ENCODE results near the gene LTB4R2. TPM values are rescaled to one million over a fixed set of nuclear protein-coding genes. Genes with fewer than 3 reads are reported as not detected.

LTB4R2 gene, protein sequence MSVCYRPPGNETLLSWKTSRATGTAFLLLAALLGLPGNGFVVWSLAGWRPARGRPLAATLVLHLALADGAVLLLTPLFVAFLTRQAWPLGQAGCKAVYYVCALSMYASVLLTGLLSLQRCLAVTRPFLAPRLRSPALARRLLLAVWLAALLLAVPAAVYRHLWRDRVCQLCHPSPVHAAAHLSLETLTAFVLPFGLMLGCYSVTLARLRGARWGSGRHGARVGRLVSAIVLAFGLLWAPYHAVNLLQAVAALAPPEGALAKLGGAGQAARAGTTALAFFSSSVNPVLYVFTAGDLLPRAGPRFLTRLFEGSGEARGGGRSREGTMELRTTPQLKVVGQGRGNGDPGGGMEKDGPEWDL
- total RNA-seq (1 to 10 TPM in 7 of 10 donors, under 1 TPM in 3; 0.68 to 2.4 (median 1.3) TPM), polyA plus RNA-seq (under 1 TPM; 0.51 to 0.90 TPM)
- long read RNA-seq, donor 1, result 0 reads
- long read RNA-seq, donor 2, partial matches to known transcripts, result 0 of 3 reads
- long read RNA-seq, donor 2, other reads (novel, unspliced or antisense), result 0 of 3 reads
- long read RNA-seq, donor 3, transcript LTB4R2-202 (1 exons, 3,092 nt), result major isoform, 5 of 5 reads
- long read RNA-seq, donor 3, partial matches to known transcripts, result 0 of 5 reads
- long read RNA-seq, donor 3, other reads (novel, unspliced or antisense), result 0 of 5 reads

DNA sequence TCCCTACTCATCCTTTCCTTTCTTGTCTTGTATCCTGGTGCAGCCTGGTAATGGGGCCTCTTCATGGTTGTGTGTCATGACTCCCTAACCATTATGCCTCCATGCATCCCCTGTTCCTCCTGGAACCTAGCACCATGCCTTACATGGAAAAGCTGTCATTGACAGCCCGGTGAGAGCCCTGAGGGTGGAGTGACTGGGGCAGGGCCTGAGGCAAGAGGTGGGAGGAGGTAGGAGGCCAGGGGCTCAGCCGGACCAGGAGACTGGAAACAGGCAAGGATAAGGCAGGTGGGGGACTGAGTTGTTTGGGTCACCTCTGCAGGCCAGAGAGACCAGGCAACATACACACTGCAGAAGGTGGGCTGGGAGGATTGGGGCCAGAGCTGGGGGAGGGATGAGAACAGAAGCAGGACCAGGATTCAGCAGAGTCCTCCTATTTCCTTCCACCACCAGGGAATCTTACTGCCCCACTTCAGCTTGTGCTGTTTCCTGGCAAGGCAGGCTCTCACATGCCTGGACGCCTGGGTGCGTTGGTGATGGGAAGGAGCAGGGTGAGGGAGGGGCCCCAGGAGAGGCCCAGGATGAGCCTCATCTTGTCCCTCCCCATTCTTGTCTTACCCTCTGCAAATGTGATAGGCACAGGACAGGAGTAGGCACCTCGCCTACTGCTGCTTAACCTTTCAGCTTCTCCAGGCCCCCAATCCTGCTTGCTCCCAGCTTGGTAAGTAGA, at the start of gene LTB4R2:
LTB4R2 (plus strand) TSS at position 603 of the 727 bp plus-strand sequence. CDS start 525 bp downstream, outside the sequence.
- ATAC-seq (no peak), DNase-seq (no peak)
- peaks cover 0 to 33% (median 19%) of the 10 kb centered on the region in 9 donors for H3K36me3 ChIP-seq
- intact Hi-C loops (cut with DNase I), result loop anchor here in 1 of 10 donors (5.0 kb wide), 1 partner anchor 297 kb away; no protein-coding TSS in a partner anchor
- no peaks in the 10 kb centered on the region for H3K9me3 ChIP-seq
- peak within 1 kb of the TSS; percentile 45 to 71 (median 62) for H3K4me3 ChIP-seq
- peak within 1 kb of the TSS; percentile 69 to 96 (median 86) for H3K27ac ChIP-seq
- no peaks in the 10 kb centered on the region for H3K27me3 ChIP-seq
- TF ChIP-seq, protein P1, sequence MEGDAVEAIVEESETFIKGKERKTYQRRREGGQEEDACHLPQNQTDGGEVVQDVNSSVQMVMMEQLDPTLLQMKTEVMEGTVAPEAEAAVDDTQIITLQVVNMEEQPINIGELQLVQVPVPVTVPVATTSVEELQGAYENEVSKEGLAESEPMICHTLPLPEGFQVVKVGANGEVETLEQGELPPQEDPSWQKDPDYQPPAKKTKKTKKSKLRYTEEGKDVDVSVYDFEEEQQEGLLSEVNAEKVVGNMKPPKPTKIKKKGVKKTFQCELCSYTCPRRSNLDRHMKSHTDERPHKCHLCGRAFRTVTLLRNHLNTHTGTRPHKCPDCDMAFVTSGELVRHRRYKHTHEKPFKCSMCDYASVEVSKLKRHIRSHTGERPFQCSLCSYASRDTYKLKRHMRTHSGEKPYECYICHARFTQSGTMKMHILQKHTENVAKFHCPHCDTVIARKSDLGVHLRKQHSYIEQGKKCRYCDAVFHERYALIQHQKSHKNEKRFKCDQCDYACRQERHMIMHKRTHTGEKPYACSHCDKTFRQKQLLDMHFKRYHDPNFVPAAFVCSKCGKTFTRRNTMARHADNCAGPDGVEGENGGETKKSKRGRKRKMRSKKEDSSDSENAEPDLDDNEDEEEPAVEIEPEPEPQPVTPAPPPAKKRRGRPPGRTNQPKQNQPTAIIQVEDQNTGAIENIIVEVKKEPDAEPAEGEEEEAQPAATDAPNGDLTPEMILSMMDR (IDR thresholded peaks at IDR 0.05), result no peak
- peaks cover 13 to 71% (median 55%) of the 10 kb centered on the region in 9 donors for H3K4me1 ChIP-seq
- 69 to 80% methylated on average over 5 of the region's 5 CpGs for WGBS, 2 donors

DNA sequence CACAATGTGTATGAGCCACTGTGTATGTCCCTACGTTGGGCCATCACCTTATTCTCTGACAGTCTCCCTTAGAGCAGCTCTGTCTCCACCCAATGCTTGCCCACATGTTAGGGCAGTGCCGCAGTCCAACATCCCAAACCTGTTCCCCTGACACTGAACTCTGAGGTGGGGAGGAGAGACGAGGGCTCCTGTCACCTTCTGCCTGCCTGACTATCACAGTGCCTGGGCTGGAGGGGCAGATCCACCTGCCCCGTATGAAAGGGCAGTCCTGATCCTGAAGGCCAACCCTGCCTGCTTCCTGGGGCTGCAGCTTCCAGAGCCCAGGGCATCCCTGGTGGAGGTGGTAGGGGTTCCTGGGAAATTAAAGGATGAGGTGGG, 49.2 kb upstream of the LTB4R2 start:
- H3K4me1 ChIP-seq, result no peaks in the 10 kb centered on the region
- 85% methylated on average over 4 of the region's 4 CpGs for WGBS, 2 donors
- intact Hi-C loops (cut with DNase I), result no loop called here
- H3K36me3 ChIP-seq, result peaks cover 0 to 9% (median 0%) of the 10 kb centered on the region in 9 donors
- H3K9me3 ChIP-seq, result no peaks in the 10 kb centered on the region
- TF ChIP-seq, protein P1 (IDR thresholded peaks at IDR 0.05), result no peak
- no peak for ATAC-seq
- H3K4me3 ChIP-seq, result no peak overlapping the region
- no peak for DNase-seq
- H3K27me3 ChIP-seq, result no peaks in the 10 kb centered on the region
- H3K27ac ChIP-seq, result no peak overlapping the region

DNA sequence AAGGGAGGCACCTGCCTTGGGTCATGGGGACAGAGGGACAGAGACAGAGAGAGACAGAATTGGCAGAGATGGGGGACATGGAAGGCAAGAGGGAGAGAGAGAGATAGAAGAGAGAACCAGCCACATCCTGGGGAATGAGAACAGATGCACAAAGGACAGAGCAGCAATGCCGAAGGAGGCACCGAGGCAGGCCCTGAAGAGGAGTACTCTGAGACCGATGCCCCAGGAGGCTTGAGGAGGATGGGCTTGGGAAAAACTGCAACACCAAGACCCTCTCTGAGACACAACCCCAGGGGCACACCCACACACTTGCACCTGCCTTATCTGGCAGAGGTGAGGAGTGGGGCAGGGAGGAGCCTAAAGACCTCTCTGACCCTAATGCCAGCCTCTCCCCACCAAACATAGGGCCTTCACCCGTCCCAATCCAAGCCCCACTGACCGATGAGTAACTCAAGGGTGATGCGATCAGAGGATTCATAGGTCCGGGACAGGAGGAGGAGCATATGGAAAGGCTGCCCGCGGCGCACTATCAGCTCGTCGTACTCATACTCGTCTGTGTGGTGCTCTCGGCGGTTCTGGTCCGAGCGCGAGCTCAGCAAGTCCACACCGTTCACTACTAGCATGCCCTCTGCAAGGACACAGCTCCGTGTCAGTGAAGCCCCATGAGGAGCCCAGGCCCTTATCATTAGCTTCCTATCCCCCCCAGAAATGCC, 48.5 kb upstream of the LTB4R2 start:
- H3K4me3 ChIP-seq, result no peak overlapping the region
- H3K4me1 ChIP-seq, result no peaks in the 10 kb centered on the region
- H3K27me3 ChIP-seq, result no peaks in the 10 kb centered on the region
- peaks cover 0 to 15% (median 0%) of the 10 kb centered on the region in 9 donors for H3K36me3 ChIP-seq
- intact Hi-C loops (cut with DNase I), result no loop called here
- no peak overlapping the region for H3K27ac ChIP-seq
- 81 to 91% methylated on average over 20 of the region's 20 CpGs for WGBS, 2 donors
- no peaks in the 10 kb centered on the region for H3K9me3 ChIP-seq
- TF ChIP-seq, protein P1 (IDR thresholded peaks at IDR 0.05), result no peak
- no peak for DNase-seq
- ATAC-seq, result no peak

DNA sequence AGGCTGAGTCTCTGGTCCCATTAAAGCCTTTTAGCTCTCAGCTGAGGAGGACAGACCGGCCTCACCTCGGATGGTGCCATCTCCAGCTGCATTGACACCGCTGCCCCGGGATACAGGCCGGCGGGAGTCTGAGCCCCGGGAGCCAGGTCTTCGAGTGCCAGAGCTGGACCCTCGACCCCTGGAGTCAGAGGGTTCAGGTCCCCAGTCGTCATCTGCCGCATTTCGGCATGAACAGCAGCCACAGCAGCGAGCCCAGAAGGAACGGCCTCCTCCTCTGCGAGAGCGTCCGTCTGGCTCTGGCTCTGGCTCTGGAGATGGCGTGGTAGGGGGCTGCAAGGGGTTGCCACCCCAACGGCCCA, 48.0 kb upstream of the LTB4R2 start:
- intact Hi-C loops (cut with DNase I), result no loop called here

More for the DNA sequence above, 48.0 kb upstream of the LTB4R2 start:
- H3K27me3 ChIP-seq, result no peaks in the 10 kb centered on the region
- H3K27ac ChIP-seq, result no peak overlapping the region
- no peak for ATAC-seq
- H3K4me1 ChIP-seq, result no peaks in the 10 kb centered on the region
- peaks cover 0 to 21% (median 0%) of the 10 kb centered on the region in 9 donors for H3K36me3 ChIP-seq
- TF ChIP-seq, protein P1 (IDR thresholded peaks at IDR 0.05), result no peak
- WGBS, 2 donors, result 90 to 94% methylated on average over 19 of the region's 19 CpGs
- H3K4me3 ChIP-seq, result no peak overlapping the region
- no peak for DNase-seq
- H3K9me3 ChIP-seq, result no peaks in the 10 kb centered on the region

All from heart right ventricle (tissue), 16 donors.